GM12878 (cell line): ENCODE measurements around the gene HOATZ. TPM values are rescaled to one million over a fixed set of nuclear protein-coding genes. Genes with fewer than 3 reads are reported as not detected.
A peak's percentile ranks its signal among the peaks of the same experiment; 100 is the strongest.

Experiments used
- ATAC-seq: fragments of 200-7000 bp; cut with Tn5 transposase; 3 replicates; pipeline ENCODE4 v1.9.1; 2020; ENCODE audit warnings: mild to moderate bottlenecking, moderate library complexity
- BruUV-seq: library from RNA; stranded (reverse); fragments of 400-500 nt; replicated peaks from 2 replicates; lab custom pipeline; 2021; lab: Mats Ljungman, UMichigan
- CTCF ChIA-PET: fragments of 300-600 bp; sonication (Branson Sonifier 250); formaldehyde crosslinking; extraction: SDS; loops from one replicate; lab custom pipeline; 2021; ENCODE audit warnings: inconsistent platforms; lab: Yijun Ruan, JAX
- POLR2A ChIA-PET: fragments of 350-600 bp; formaldehyde crosslinking; extraction: SDS; loops from one replicate; lab custom pipeline; 2021; ENCODE audit warnings: inconsistent platforms; lab: Charles Lee
- RAD21 ChIA-PET: fragments of 300-600 bp; sonication (Branson Sonifier 250); formaldehyde crosslinking; loops from one replicate; lab custom pipeline; 2023; ENCODE audit warnings: antibody characterized with exemption; ENCODE audit not compliant: unreplicated experiment; lab: Charles Lee
- SMC1A ChIA-PET: fragments of 300-600 bp; sonication (Branson Sonifier 250); formaldehyde crosslinking; loops from one replicate; lab custom pipeline; 2023; ENCODE audit not compliant: unreplicated experiment, uncharacterized antibody; lab: Charles Lee
- DNase-seq: peaks from one replicate; pipeline ENCODE4 v3.0.0-alpha.2; 2011; ENCODE audit warnings: low read depth, low spot score
- FAIRE-seq: peaks from 3 replicates; lab custom pipeline; 2011; peaks lifted over from hg19 to GRCh38; lab: Jason Lieb, UNC
- H2AFZ ChIP-seq: 2 replicates; pipeline ENCODE4 v1.6.0; 2011; ENCODE audit warnings: low read depth, low read length, control low read depth; ENCODE audit not compliant: control insufficient read depth
- H3K27ac ChIP-seq: 2 replicates; pipeline ENCODE4 v1.5.1; 2011; ENCODE audit warnings: control low read depth; ENCODE audit not compliant: control insufficient read depth, insufficient read depth
- H3K27me3 ChIP-seq, 2 experiments: replicated peaks in 1 of 2; 2 replicates each; pipeline versions ENCODE4 v1.6.0 to v1.6.1; 2011; ENCODE audit warnings: low read length in 1 of 2; ENCODE audit not compliant: control insufficient read depth in 2 of 2, insufficient read depth in 2 of 2
- H3K36me3 ChIP-seq, 2 experiments: 2 replicates each; pipeline ENCODE4 v1.5.1; 2011; ENCODE audit warnings: low read length in 1 of 2; ENCODE audit not compliant: control insufficient read depth in 2 of 2, insufficient read depth in 2 of 2
- H3K4me1 ChIP-seq: 2 replicates; pipeline ENCODE4 v1.6.1; 2011; ENCODE audit warnings: mild to moderate bottlenecking, low read length, moderate library complexity, mixed read lengths; ENCODE audit not compliant: control insufficient read depth, insufficient read depth
- H3K4me2 ChIP-seq: 2 replicates; pipeline ENCODE4 v1.6.0; 2011; ENCODE audit warnings: control low read depth; ENCODE audit not compliant: control insufficient read depth, insufficient read depth
- H3K4me3 ChIP-seq: fragments of 200-600 bp; sonication (generic); 2 replicates; pipeline ENCODE4 v1.5.1; 2016
- H3K79me2 ChIP-seq: 2 replicates; pipeline ENCODE4 v1.6.0; 2011; ENCODE audit warnings: low read length; ENCODE audit not compliant: control insufficient read depth, insufficient read depth
- H3K9ac ChIP-seq: 2 replicates; pipeline ENCODE4 v1.8.0; 2011; ENCODE audit warnings: low read length, control low read depth, mixed read lengths; ENCODE audit not compliant: control insufficient read depth, insufficient read depth
- H3K9me3 ChIP-seq: replicated peaks from 3 replicates; pipeline ENCODE4 v1.5.1; 2011; ENCODE audit warnings: mild to moderate bottlenecking, low read length; ENCODE audit not compliant: control insufficient read depth, insufficient read depth
- H4K20me1 ChIP-seq: 2 replicates; pipeline ENCODE4 v1.6.0; 2011; ENCODE audit not compliant: control insufficient read depth, insufficient read depth
- SMARCA5 ChIP-seq: fragments of 450-650 bp; IDR thresholded peaks from 2 replicates; pipeline ENCODE4 v1.6.1; 2017; ENCODE audit warnings: mild to moderate bottlenecking
- SPI1 ChIP-seq: IDR thresholded peaks from 2 replicates; pipeline ENCODE4 v1.6.1; 2011; ENCODE audit warnings: low read depth, mild to moderate bottlenecking, low read length, moderate library complexity, borderline replicate concordance; ENCODE audit not compliant: insufficient read depth
- TCF12 ChIP-seq: IDR thresholded peaks from 2 replicates; pipeline ENCODE4 v1.6.1; 2011; ENCODE audit warnings: low read depth, mild to moderate bottlenecking, low read length
- WGBS: methylation state at CpG from one replicate; pipeline ENCODE4 v1.1.6; 2016; ENCODE audit warnings: low lambda C conversion rate; ENCODE audit not compliant: insufficient replicate concordance, insufficient coverage; ENCODE audit errors: missing lambda C conversion rate; 5-methylcytosine and 5-hydroxymethylcytosine counted together
- in situ Hi-C: fragments of 300-500 bp; cut with MboI; formaldehyde crosslinking; loops from 9 replicates; pipeline ENCODE4 v1.14.3; 2018; ENCODE audit warnings: mixed read lengths
- intact Hi-C: fragments of 100-400 bp; cut with micrococcal nuclease; formaldehyde crosslinking; loops from one replicate; pipeline ENCODE4 v1.14.2; 2022; ENCODE audit not compliant: unreplicated experiment
- polyA plus RNA-seq, 11 experiments: library from polyadenylated mRNA; depleted of rRNA in 4 of 11; unstranded in 6 of 11; stranded (reverse) in 5 of 11; fragments of >200 nt; fragmentation: Nextera tagmentation in 4 of 11; fragmentation: Illumina TruSeq in 1 of 11; extraction: Ambion mirVana in 4 of 11; extraction: Trizol in 1 of 11; gene quantifications; 1 replicate in 1 of 11; 2 replicates in 10 of 11; pipeline versions ENCODE4 v1.2.1 to v1.2.3, GENCODE V29; 2011 to 2016; ENCODE audit warnings: inconsistent platforms in 2 of 11, missing spikeins in 2 of 11, low read depth in 1 of 11
- total RNA-seq, 4 experiments: library from RNA; depleted of rRNA in 3 of 4; stranded (reverse); fragments of >200 nt in 3 of 4; fragmentation: Illumina TruSeq in 1 of 4; extraction: Trizol in 1 of 4; gene quantifications; 2 replicates each; pipeline versions ENCODE4 v1.2.1 to v1.2.3, GENCODE V29; 2013 to 2021

The HOATZ gene
- total and polyA plus RNA-seq, 10 of the 15 experiments (the other 5 are each of a cell fraction or from before 2014, with no cell fraction given): 0.28 TPM; not detected in 9

DNA sequence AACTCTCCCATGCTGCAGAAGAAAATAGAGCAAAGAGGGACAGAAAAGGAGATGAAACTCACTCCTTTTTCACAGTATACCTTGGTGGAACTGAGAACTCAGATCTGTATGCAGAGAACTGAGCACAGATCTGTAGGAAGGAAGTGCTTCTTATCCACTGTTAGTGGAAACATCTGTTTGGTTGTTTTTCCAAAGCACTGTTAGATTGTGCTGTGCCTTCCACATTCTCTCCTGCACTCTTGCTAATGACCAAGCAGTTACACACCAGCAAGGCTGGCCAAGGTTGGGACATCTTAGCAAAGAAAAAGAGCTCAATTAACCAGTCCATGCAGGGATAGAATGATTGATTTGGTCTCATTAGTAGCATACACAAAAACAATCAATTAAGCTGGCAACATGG is 67.6 kb downstream of the HOATZ start:
- no peaks in the 10 kb centered on the region; the same call in 1 of the 2 replicates for H3K4me1 ChIP-seq
- no peaks in the 10 kb centered on the region for H3K36me3 ChIP-seq
- no TSS peak for BruUV-seq
- 0 out of 2 replicates have a peak, but pooled peaks have one; percentile 17 for TF ChIP-seq SPI1
- no peak for TF ChIP-seq SMARCA5
- ChIA-PET RAD21 (interaction anchor here (1.0 to 1.5 kb wide), 2 partner anchors 127 to 196 kb away, joined by 3 to 4 read pairs; no protein-coding TSS in a partner anchor), SMC1A (interaction anchor here (1.0 to 1.2 kb wide), 3 partner anchors 75 to 260 kb away, joined by 3 read pairs; no protein-coding TSS in a partner anchor), POLR2A (interaction anchor here (0.7 to 0.8 kb wide), 2 partner anchors 188 to 343 kb away, joined by 3 read pairs; no protein-coding TSS in a partner anchor), CTCF (interaction anchor here (0.6 to 1.6 kb wide), 5 partner anchors 9 to 1944 kb away, joined by 3 to 4 read pairs (median 3); no protein-coding TSS in a partner anchor)
- DNase-seq (no peak), ATAC-seq (no peak), FAIRE-seq (no peak)
- H3K4me2 ChIP-seq: no peak overlapping the region
- H3K27ac ChIP-seq: no peak overlapping the region
- intact Hi-C loops (no loop called here), in situ Hi-C loops (no loop called here)
- no peak overlapping the region for H3K9ac ChIP-seq
- no peaks in the 10 kb centered on the region for H4K20me1 ChIP-seq
- H3K79me2 ChIP-seq: no peaks in the 10 kb centered on the region
- no peak overlapping the region; the same call in 1 of the 2 replicates for H2AFZ ChIP-seq
- H3K9me3 ChIP-seq: no peaks in the 10 kb centered on the region
- no peaks in the 10 kb centered on the region for H3K27me3 ChIP-seq
- no peak overlapping the region for H3K4me3 ChIP-seq

DNA sequence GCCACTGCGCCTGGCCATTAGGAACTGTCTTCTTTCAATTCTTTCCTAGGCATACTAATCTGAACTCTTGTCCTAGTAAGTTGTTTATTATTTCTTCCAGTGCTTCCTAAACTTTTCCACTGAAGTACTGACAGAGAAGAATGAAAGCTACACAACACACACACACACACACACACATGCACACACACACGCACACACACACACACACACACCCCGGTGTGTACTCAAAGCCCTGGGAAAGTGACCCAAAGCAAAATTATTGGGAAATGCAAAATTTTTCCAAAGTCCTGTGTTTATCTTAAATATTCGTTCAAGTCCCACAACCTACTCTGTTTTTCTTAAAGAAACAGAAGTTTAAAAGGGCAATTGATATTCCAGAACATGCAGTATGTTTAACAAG is 68.3 kb downstream of the HOATZ start:
- in situ Hi-C loops (no loop called here), intact Hi-C loops (no loop called here)
- H3K4me1 ChIP-seq: no peaks in the 10 kb centered on the region; the same call in 1 of the 2 replicates
- no peak overlapping the region for H2AFZ ChIP-seq
- H3K27me3 ChIP-seq: no peaks in the 10 kb centered on the region
- no peak overlapping the region for H3K4me3 ChIP-seq
- no peaks in the 10 kb centered on the region for H3K36me3 ChIP-seq
- no peaks in the 10 kb centered on the region for H3K79me2 ChIP-seq
- no peaks in the 10 kb centered on the region for H4K20me1 ChIP-seq
- TF ChIP-seq TCF12: no peak
- CTCF ChIA-PET: interaction anchor here (0.7 to 1.6 kb wide), 8 partner anchors 10 to 304 kb away, joined by 3 to 5 read pairs (median 4); partner anchors contain the start of gene PPP2R1B
- H3K9ac ChIP-seq: no peak overlapping the region
- SMC1A ChIA-PET: interaction anchor here (1.0 to 1.5 kb wide), 4 partner anchors 14 to 254 kb away, joined by 3 to 5 read pairs (median 3); no protein-coding TSS in a partner anchor
- BruUV-seq: no TSS peak
- no peak overlapping the region for H3K4me2 ChIP-seq
- DNase-seq: no peak
- no peak for ATAC-seq
- RAD21 ChIA-PET: interaction anchor here (1.3 to 1.5 kb wide), 2 partner anchors 128 to 194 kb away, joined by 3 to 7 read pairs; no protein-coding TSS in a partner anchor
- WGBS: 86% methylated on average over 4 of the region's 4 CpGs
- no peak for FAIRE-seq
- POLR2A ChIA-PET: interaction anchor here (0.7 kb wide), 1 partner anchor 342 kb away, joined by 3 read pairs; no protein-coding TSS in a partner anchor
- no peak overlapping the region for H3K27ac ChIP-seq
- no peaks in the 10 kb centered on the region for H3K9me3 ChIP-seq
